Measurements from ENCODE around the gene FRA10AC1. TPM values are rescaled to one million over a fixed set of nuclear protein-coding genes. Genes with fewer than 3 reads are reported as not detected.

Gene FRA10AC1
- total RNA-seq, 2 experiments from 2014 or later: 13.9 to 15.9 TPM

DNA sequence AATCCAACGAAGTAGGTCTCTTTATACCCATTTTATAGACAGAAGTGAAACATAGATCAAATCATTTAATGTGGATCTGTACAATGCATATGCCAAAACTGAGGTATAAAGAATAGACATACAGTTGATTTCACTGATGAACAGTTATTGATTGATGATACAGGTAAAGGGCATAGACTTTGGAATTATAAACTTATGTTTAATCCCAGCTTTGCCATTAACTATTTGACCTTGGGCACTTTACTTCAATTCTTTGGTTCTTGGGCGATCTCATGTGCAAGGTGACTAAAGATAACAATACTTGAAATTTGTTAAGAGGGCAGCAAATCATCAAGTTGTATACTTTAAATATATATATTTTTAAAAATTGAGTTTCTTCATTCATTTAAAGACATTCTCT, 28.6 kb downstream of the FRA10AC1 start:
- DNase-seq: no peak
- Mint-ChIP-seq H3K27ac (no peak overlapping the region), H3K27me3 (no peaks in the 10 kb centered on the region), H3K4me1 (no peaks in the 10 kb centered on the region), H3K4me3 (no peak overlapping the region), H3K36me3 (peaks cover 12% of the 10 kb centered on the region), H3K9me3 (no peaks in the 10 kb centered on the region)

DNA sequence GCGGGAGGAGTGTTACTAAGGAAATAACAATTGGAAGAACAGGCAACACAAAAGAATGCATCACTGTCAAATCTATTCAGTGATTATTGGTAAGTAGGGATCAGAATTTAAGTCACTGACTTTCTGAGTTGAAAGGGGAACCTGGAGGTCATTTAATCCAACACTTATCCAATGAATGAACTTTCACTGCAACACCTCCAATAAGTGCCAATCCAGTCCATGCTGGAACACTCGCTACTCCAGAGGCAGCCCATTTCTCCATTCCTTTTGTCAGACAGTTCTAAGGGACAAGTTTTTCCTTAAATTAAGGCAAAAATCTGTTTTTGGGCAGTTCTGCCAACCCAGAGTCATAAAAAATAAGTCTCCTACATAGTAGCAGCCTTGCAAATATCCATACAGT, 29.5 kb downstream of the FRA10AC1 start:
- Mint-ChIP-seq H3K36me3 (peaks cover 18% of the 10 kb centered on the region), H3K27ac (no peak overlapping the region), H3K4me1 (no peaks in the 10 kb centered on the region), H3K4me3 (no peak overlapping the region), H3K27me3 (no peaks in the 10 kb centered on the region), H3K9me3 (no peaks in the 10 kb centered on the region)
- no peak for DNase-seq

DNA sequence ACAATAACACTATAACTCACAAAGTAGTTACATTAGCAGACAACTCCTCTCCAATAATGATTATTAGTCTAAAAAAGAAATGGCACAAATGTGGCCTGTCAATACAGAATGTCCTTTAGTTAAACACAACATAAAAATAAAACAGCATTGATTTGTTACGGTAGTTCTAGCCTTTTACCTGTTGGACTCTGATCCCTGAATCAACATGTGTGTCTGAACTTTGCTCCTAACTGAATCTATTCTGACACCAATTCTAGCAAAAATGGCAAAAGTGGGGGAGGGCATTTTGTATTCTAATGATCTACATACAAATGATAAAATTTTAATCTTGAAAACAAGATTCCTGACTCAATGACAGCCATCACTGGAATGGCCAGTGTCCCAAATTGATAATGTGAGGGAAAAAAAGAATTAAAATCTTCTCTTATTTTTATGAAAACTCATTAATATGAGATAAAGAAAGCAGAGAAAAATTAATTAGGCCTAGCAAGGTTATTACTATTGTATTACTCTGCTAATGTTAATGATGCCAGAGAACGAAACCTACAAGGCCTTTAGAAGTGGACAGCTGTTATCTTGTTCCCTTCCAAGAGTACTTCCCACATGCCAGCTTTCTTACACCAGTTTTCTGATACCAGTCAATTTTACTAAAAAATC, 30.2 kb downstream of the FRA10AC1 start:
- no peak for DNase-seq
- Mint-ChIP-seq H3K4me3 (no peak overlapping the region), H3K27ac (peak overlapping the region; percentile 2), H3K4me1 (no peaks in the 10 kb centered on the region), H3K27me3 (no peaks in the 10 kb centered on the region), H3K9me3 (no peaks in the 10 kb centered on the region), H3K36me3 (peaks cover 19% of the 10 kb centered on the region)

DNA sequence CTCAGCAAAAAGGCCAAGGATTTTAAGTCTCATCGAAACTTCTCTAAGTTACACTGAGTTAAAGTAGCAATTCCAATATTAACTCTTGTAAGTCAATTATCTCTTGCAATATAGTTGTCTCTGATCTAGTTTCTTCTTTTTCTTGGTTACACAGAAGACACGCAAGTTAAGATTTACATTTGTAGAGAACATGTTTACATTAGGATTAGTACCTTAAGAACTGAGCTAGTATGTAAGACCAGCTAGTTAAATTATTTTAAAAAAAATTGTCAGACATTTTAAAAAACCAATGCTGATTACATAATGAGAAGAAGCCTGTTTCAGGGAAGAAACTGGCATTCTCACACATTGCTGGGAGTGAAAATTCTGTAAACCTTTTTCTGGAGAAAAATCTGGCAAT, 31.4 kb downstream of the FRA10AC1 start:
- no peaks in the 10 kb centered on the region for H3K9me3 Mint-ChIP-seq
- peaks cover 20% of the 10 kb centered on the region for H3K36me3 Mint-ChIP-seq

DNA sequence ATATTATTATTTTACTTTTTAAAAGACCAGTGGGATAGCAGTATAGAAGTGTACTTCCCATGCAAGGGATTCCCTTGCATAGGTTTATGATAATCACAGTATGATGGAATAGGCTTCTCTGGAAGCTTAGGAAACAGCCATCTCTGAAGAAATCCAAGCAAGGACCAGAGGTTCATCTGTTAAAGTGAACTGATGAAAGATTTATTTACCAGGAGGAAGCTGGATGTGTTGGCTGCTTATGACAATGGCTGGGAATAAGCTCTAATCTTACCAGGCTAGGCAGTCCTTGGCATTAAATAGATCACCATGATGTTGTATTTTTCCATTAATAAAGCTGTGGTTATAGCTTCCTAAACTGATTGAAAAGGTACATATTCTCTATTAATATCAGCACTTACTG, 32.0 kb downstream of the FRA10AC1 start:
- Mint-ChIP-seq H3K27ac (no peak overlapping the region), H3K4me1 (no peaks in the 10 kb centered on the region), H3K27me3 (no peaks in the 10 kb centered on the region), H3K4me3 (no peak overlapping the region), H3K9me3 (no peaks in the 10 kb centered on the region), H3K36me3 (peaks cover 20% of the 10 kb centered on the region)
- DNase-seq: no peak

More for the DNA sequence above, 31.4 kb downstream of the FRA10AC1 start:
- Mint-ChIP-seq H3K27me3 (no peaks in the 10 kb centered on the region), H3K27ac (no peak overlapping the region), H3K4me1 (no peaks in the 10 kb centered on the region), H3K4me3 (no peak overlapping the region)
- DNase-seq: no peak

DNA sequence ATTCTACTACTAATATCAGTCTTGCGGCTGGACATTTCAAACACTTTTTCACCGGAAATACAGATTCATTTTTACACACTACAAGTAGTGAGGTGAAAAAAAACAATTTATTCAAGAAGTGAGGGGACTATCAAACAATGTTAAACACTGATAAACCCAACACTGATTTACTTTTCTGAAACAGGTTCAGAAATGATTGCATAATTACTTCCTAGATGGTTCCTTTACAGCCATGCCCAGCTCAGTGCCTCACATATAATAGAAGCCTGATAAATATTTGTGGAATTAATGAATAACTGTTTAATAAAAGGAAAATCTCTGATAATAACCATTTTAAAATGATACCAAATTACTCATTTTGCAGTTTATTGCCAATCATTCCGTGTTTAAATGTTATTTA, 34.6 kb downstream of the FRA10AC1 start:
- H3K27me3 Mint-ChIP-seq: no peaks in the 10 kb centered on the region
- H3K27ac Mint-ChIP-seq: no peak overlapping the region
- no peak for DNase-seq
- H3K9me3 Mint-ChIP-seq: no peaks in the 10 kb centered on the region
- peaks cover 16% of the 10 kb centered on the region for H3K36me3 Mint-ChIP-seq
- H3K4me1 Mint-ChIP-seq: no peaks in the 10 kb centered on the region
- no peak overlapping the region for H3K4me3 Mint-ChIP-seq

DNA sequence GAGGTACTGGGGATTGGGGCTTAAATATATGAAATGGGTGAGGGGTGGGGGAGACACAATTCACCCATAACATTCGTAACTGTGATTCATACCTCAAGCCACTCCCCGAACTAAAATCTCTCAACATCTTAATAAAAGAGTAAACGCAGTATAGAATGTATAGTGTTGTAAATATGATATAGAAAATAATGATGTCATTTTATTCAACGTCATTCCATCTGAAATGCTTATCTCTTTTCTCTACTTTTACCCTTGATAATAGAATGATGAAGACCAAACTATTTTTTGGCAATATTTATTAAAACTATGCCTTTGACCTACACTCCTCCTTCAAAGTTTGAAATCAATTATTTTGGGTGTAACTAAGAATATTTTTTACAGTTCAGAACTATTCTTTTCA, 36.4 kb downstream of the FRA10AC1 start:
- Mint-ChIP-seq H3K9me3 (no peaks in the 10 kb centered on the region), H3K4me1 (no peaks in the 10 kb centered on the region), H3K27ac (no peak overlapping the region), H3K4me3 (no peak overlapping the region), H3K36me3 (peaks cover 18% of the 10 kb centered on the region), H3K27me3 (no peaks in the 10 kb centered on the region)
- DNase-seq: no peak

DNA sequence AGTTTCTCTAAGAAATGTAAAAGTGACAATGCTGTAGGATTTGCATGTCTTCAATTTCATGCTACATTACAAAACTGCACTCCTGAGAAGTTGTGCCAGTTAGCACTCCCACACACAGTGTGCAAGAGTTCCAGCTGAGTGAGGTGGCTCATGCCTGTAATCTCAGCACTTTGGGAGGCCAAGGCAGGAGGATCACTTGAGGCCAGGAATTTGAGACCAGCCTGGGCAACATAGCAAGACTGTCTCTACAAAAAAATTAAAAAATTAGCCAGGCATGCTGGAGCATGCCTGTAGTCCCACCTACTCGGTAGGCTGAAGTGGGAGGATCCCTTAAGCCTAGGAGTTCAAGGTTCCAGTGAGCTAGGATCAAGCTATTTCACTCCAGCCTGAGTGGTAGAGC, 44.6 kb downstream of the FRA10AC1 start:
- Mint-ChIP-seq H3K4me1 (no peaks in the 10 kb centered on the region), H3K9me3 (no peaks in the 10 kb centered on the region), H3K27me3 (no peaks in the 10 kb centered on the region), H3K36me3 (peaks cover 11% of the 10 kb centered on the region), H3K27ac (no peak overlapping the region), H3K4me3 (no peak overlapping the region)
- no peak for DNase-seq

DNA sequence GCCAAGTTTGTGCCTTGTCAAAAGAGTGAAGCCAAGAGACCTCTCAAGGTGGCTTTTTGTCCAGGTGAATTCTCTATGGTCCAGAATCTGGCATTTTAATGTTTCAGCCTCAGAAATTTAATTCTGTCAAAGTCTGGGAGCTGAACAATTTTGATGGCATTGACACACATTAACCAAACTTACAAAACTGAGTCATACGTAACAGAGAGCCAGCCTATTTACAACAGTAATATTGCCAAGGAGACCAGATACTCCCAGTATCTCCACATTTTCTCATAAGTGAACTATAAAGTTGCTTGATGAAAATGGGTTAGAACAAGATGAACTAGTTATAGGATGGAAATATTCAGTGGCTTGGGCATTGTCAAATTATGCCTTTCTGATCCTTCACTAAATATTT, 46.2 kb downstream of the FRA10AC1 start:
- DNase-seq: no peak
- Mint-ChIP-seq H3K27ac (no peak overlapping the region), H3K36me3 (peaks cover 9% of the 10 kb centered on the region), H3K27me3 (no peaks in the 10 kb centered on the region), H3K4me1 (no peaks in the 10 kb centered on the region), H3K9me3 (no peaks in the 10 kb centered on the region), H3K4me3 (no peak overlapping the region)

DNA sequence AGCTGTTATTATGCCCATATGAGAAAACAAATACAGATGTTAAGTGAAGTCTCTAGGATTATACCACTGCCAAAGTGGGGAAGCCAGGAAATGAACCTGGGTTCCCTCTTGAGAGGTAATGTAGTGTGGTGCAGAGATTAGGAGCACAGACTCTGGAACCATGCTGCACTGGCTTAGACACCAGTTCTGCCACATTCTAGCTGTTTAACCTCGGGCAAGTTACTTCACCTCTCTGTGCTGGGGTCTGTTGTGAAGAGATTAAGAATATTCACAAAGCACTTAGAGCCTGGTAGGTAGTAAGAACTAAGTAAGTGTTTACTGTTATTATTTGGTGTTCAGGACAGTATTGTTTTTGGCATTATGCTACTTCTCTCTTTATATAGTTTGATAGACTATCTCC, 48.2 kb downstream of the FRA10AC1 start:
- no peak for DNase-seq
- Mint-ChIP-seq H3K9me3 (no peaks in the 10 kb centered on the region), H3K4me3 (no peak overlapping the region), H3K27ac (no peak overlapping the region), H3K27me3 (no peaks in the 10 kb centered on the region), H3K36me3 (no peaks in the 10 kb centered on the region), H3K4me1 (no peaks in the 10 kb centered on the region)

DNA sequence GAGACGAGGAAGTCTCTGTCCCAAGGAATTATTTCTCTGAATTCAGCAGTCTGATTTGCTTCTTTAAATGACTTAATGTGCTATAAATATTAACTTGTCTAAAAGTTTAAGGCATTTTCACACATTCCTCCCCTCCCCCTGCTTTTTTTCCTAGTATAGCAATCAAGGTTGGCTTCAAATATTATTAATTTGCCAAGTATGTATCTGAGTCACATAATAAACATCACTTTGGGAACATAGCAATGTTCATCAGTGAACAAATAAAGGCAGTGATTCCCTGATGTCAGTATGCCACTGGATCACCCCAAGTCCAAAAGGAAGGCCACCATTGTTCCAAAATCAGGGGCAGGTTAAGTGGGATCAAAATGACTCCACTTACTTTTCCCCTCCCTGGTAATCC, 49.5 kb downstream of the FRA10AC1 start:
- no peak for DNase-seq
- no peak overlapping the region for H3K27ac Mint-ChIP-seq
- H3K36me3 Mint-ChIP-seq: no peaks in the 10 kb centered on the region
- no peaks in the 10 kb centered on the region for H3K27me3 Mint-ChIP-seq
- no peaks in the 10 kb centered on the region for H3K4me1 Mint-ChIP-seq
- no peaks in the 10 kb centered on the region for H3K9me3 Mint-ChIP-seq
- no peak overlapping the region for H3K4me3 Mint-ChIP-seq

DNA sequence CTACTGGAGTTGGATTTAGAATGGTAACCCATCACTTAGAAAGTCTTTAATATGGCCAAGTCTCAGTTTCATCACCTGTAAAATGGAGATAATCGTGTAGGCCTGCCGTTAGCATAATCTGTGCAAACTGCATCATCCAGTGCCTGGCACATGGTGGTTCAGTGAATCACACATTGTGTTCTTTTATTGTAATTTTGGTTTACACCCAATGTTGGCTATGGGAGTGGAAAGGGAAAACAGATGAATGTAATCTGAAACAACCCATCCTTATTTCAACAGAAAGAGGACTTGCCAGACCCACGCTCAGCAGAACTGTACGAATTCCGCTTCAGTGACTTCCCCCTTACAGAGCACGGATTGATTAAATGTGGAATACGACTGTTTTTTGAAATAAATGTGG, 62.6 kb downstream of the FRA10AC1 start:
- no peak overlapping the region for H3K4me3 Mint-ChIP-seq
- no peaks in the 10 kb centered on the region for H3K4me1 Mint-ChIP-seq
- peaks cover 13% of the 10 kb centered on the region for H3K27me3 Mint-ChIP-seq
- no peak overlapping the region for H3K27ac Mint-ChIP-seq
- no peaks in the 10 kb centered on the region for H3K36me3 Mint-ChIP-seq
- DNase-seq: no peak
- no peaks in the 10 kb centered on the region for H3K9me3 Mint-ChIP-seq

DNA sequence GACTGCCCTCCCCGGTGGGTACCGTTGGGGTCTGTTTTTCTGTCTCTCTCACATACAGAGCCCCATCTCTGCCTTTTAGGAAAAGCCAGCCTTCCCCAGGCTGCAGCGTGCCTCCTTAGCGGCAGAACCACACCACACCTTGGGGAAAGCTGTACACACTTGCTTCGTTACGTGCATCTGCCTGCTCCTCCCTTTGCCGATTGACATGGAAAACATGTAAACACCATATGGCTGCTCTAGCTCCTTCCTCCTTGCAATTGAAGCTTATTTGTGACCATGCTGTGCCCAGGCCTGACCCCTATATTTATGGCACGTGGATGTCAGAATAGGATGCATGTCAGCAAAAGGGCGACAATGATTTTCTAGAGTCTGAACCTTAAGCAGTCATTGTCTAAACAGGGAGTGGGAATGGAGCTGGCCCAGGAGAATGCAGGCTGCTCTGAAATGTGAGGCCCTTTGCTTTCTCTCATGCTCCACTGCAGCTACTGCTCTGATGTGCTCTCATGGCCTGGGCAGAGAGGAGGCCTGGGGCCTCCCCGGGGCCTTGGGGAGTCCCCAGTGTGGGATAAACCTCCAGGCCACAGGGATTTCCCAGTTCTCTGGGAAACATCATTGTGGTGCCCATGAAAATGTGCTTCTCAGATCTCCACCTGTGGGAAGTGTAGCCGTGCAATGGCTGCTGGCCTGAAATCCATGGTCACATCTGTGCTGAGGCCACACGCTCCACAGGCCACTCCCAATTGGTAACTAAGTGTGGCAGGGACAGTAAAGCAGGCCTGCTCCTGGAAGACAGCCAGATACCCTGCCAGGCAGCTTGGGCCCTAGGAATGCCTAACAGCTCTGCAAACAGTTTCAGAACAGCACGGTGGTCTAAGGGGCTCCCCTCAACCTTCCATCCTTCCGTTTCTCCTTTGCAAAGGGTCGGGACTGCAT, 71.5 kb downstream of the FRA10AC1 start:
- Mint-ChIP-seq H3K36me3 (no peaks in the 10 kb centered on the region), H3K27ac (no peak overlapping the region), H3K4me1 (no peaks in the 10 kb centered on the region), H3K4me3 (no peak overlapping the region), H3K9me3 (no peaks in the 10 kb centered on the region), H3K27me3 (peaks cover 17% of the 10 kb centered on the region)
- DNase-seq: no peak

DNA sequence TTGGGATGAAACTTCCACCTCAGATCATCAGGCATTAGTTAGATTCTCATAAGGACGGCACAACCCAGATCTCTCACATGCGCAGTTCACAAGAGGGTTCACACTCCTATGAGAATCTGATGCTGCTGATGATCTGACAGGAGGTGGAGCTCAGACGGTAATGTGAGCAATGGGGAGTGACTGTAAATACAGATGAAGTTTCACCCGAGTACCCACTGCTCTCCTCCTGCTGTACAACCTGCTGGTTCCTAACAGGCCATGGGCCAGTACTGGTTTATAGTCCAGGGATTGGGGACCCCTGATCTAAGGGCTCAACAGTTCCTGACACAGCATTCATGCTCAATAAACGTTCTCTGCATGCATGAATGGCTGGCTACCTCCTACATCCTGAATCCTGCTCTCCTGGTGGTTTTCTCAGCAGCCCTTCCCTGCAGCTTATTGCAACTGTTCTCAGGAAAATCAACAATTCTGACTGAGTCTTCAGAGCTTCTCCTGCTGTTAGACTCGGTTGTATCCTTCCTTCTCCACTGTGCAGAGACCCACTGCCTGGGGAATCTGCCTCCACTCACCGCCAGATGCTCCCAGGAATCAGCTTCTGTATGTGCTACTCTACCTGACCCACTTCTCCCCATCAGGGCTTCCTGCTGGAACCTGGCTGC, 72.6 kb downstream of the FRA10AC1 start:
- H3K27ac Mint-ChIP-seq: no peak overlapping the region
- H3K36me3 Mint-ChIP-seq: no peaks in the 10 kb centered on the region
- peaks cover 20% of the 10 kb centered on the region for H3K27me3 Mint-ChIP-seq
- no peaks in the 10 kb centered on the region for H3K4me1 Mint-ChIP-seq
- H3K9me3 Mint-ChIP-seq: no peaks in the 10 kb centered on the region
- DNase-seq: no peak
- H3K4me3 Mint-ChIP-seq: no peak overlapping the region

DNA sequence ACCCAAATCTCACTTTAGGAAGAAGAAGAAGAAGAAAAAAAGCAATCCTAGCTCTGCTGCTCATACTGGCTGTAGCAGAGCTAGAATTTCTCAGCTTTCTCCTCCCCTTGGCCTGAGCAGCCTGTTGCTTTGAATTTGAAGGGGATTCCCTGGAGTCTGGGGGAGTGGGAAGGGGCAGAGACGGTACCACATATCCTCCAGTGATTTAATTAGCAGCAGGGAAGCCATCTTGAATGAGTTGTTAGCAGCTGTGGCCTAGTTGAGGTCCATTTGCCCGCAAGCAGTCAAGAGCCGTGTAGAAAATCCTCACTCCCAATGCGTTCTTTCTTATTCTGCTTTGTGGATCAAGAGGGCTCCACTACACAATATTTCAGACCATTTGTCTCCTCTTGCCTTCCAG, 73.5 kb downstream of the FRA10AC1 start:
- Mint-ChIP-seq H3K4me3 (no peak overlapping the region), H3K4me1 (no peaks in the 10 kb centered on the region), H3K9me3 (no peaks in the 10 kb centered on the region), H3K36me3 (no peaks in the 10 kb centered on the region), H3K27ac (no peak overlapping the region), H3K27me3 (peaks cover 24% of the 10 kb centered on the region)
- DNase-seq: no peak

All from activated naive CD8-positive, alpha-beta T cell treated with anti-CD3 and anti-CD28 coated beads for 36 hours (primary cell).